ENCODE results near the gene TJAP1. TPM values are rescaled to one million over a fixed set of nuclear protein-coding genes. Genes with fewer than 3 reads are reported as not detected.

Gene TJAP1
- polyA plus RNA-seq, 2 of the 4 experiments (the other 2 are of a cell fraction): 13.1 to 15.7 TPM

DNA sequence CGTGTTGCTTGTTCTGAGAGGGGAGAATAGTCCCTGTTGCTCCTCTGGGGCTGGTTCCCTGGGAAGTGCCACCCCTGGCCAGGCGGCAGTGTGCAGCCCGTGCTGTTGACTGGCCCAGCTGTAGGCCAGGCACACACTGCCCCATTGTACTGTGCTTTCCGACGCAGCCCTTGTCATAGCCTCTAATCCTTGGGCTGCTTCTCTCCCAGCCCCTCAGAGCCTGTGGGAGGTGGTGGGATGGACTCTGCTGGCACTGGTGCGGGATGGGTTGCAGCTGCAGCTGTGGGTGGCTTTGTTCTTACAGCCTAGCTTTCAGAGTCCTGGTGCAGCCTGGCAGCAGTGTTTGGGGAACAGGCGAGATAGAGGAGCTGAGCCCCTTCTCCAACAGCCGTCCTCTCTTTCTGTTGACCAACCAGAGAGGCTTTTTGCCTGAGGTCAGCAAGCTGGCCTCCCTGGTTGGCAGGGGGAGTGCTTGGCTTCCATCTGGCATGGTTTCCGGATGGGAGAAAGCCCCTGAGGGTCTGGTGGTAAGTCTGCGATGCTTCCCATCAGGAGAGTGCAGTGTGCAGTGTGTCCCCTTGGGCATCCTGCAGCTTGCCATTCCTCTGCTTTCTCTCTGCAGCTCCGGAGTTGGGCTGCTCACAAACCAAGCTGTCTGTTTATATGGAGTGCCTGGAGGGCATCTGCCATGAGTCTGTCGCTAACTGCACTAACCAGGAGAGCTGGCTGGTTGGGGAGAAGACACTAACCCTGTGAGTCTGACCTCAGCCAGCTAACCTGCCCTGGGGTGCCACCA lies 12.1 kb downstream of the TJAP1 start (continued):
- TF ChIP-seq EP300 (IDR thresholded peaks at IDR 0.05): no peak

DNA sequence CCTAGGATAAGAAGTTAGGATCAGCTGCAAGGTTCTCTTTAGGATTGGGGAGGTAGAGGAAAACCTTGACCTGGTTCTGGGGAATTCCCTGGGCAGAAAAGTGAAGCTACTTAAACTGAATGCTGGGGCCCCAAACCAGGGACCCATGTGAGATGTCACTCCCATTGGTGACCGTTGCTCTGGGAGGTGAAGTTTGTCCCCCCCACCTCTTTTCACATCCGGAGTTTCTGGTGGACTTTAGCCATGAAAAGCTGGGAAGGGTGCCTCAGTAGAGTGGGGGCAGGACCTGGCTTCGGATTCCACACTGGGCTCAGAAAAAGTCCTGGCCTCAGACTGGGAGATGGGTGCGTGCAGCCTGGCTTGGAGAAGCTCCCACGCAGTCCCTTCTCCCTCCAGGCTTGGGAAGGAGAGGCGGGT lies 13.2 kb downstream of the TJAP1 start:
- Histone ChIP-seq H3K4me2 (no peak overlapping the region), H3K4me3 (no peak overlapping the region), H3K9me3 (no peaks in the 10 kb centered on the region), H3K27ac (no peak overlapping the region), H3K4me1 (peaks cover 6% of the 10 kb centered on the region; the same call in 1 of the 3 replicates)
- ChIA-PET CTCF (interaction anchor here (1.0 to 3.9 kb wide), 2 partner anchors 16 to 33 kb away, joined by 4 to 22 read pairs; no protein-coding TSS in a partner anchor), POLR2A (no interaction called here)
- WGBS (ENCODE audit: missing lambda C conversion rate): 91% methylated on average over 4 of the region's 6 CpGs
- no peak for TF ChIP-seq E2F6 (IDR thresholded peaks at IDR 0.05; ENCODE audit: borderline replicate concordance, low read depth)
- TF ChIP-seq ZFP36 (IDR thresholded peaks at IDR 0.05; ENCODE audit: borderline replicate concordance, partially characterized antibody): no peak
- TF ChIP-seq, protein P1, sequence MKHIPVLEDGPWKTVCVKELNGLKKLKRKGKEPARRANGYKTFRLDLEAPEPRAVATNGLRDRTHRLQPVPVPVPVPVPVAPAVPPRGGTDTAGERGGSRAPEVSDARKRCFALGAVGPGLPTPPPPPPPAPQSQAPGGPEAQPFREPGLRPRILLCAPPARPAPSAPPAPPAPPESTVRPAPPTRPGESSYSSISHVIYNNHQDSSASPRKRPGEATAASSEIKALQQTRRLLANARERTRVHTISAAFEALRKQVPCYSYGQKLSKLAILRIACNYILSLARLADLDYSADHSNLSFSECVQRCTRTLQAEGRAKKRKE (CRISPR knock-in tag; IDR thresholded peaks at IDR 0.05; ENCODE audit: low read depth): no peak
- no peak for TF ChIP-seq CTCF (IDR thresholded peaks at IDR 0.05)
- DNase-seq (ENCODE audit: low read depth in 1 of 2, low spot score in 1 of 2): no peak
- ATAC-seq: no peak
- FAIRE-seq: no peak

- Histone ChIP-seq H3K4me2 (no peak overlapping the region), H3K4me1 (peaks cover 16% of the 10 kb centered on the region), H3K27ac (no peak overlapping the region), H3K9me3 (no peaks in the 10 kb centered on the region), H3K4me3 (no peak overlapping the region)
- DNase-seq (ENCODE audit: low read depth in 1 of 2, low spot score in 1 of 2) (no peak), FAIRE-seq (no peak), ATAC-seq (no peak)
- ChIA-PET CTCF (interaction anchor here (0.8 to 7.1 kb wide), 6 partner anchors 11 to 263 kb away, joined by 3 to 79 read pairs (median 4); partner anchors contain the start of genes DNPH1 and LRRC73), POLR2A (no interaction called here)
- WGBS (ENCODE audit: missing lambda C conversion rate): 86% methylated on average over 4 of the region's 10 CpGs
- no peak for TF ChIP-seq HMGXB4 (CRISPR knock-in tag; IDR thresholded peaks at IDR 0.05; ENCODE audit: borderline replicate concordance)
- TF ChIP-seq EHF (CRISPR knock-in tag; IDR thresholded peaks at IDR 0.05): no peak
- no peak for TF ChIP-seq TFCP2L1 (CRISPR knock-in tag; IDR thresholded peaks at IDR 0.05)
- TF ChIP-seq RFX5 (IDR thresholded peaks at IDR 0.05): no peak
- no peak for TF ChIP-seq REST (IDR thresholded peaks at IDR 0.05)
- TF ChIP-seq HOXB5 (CRISPR knock-in tag; IDR thresholded peaks at IDR 0.05): no peak
- no peak for TF ChIP-seq HOXA7 (CRISPR knock-in tag; IDR thresholded peaks at IDR 0.05)
- TF ChIP-seq FOXS1 (CRISPR knock-in tag; IDR thresholded peaks at IDR 0.05): no peak
- no peak for TF ChIP-seq KDM1A (IDR thresholded peaks at IDR 0.05; ENCODE audit: low read depth)
- no peak for TF ChIP-seq CEBPB (IDR thresholded peaks at IDR 0.05)
- no peak for TF ChIP-seq HEYL (CRISPR knock-in tag; IDR thresholded peaks at IDR 0.05)
- TF ChIP-seq JUNB (IDR thresholded peaks at IDR 0.05): no peak
- no peak for TF ChIP-seq BCL3 (IDR thresholded peaks at IDR 0.05)
- no peak for TF ChIP-seq POLR2A (IDR thresholded peaks at IDR 0.05; ENCODE audit: low read length)
These were observed 14.6 kb downstream of the TJAP1 start for GRCh38 chr6:43491750-43492661.

Measured in A549 (cell line).